ENCODE data around the gene CCND2. TPM values are rescaled to one million over a fixed set of nuclear protein-coding genes. Genes with fewer than 3 reads are reported as not detected.

The CCND2 gene
- polyA plus RNA-seq, 3 donors = 3.6 to 6.8 (median 3.9) TPM

GRCh38 chr12:4241592-4241991, 32.0 kb upstream of the CCND2 start:
- Histone ChIP-seq H2AFZ (ENCODE audit: insufficient read depth, low read depth, low read length, poor library complexity, severe bottlenecking) (no peak overlapping the region), H3K4me1 (ENCODE audit: control insufficient read depth in 1 of 2, insufficient read depth in 2 of 2, low read length in 2 of 2) (peaks cover 62 to 63% of the 10 kb centered on the region in 2 donors), H3K9me3 (replicated peaks in 1 of 2; ENCODE audit: control insufficient read depth in 1 of 2, insufficient read depth in 1 of 2, low read length in 2 of 2) (no peaks in the 10 kb centered on the region), H3K27ac (ENCODE audit: low read depth in 1 of 2, low read length in 2 of 2) (no peak overlapping the region), H3K4me2 (replicated peaks; ENCODE audit: extremely low read depth, low read length, poor library complexity, severe bottlenecking) (no peak overlapping the region), H3K36me3 (replicated peaks in 1 of 2; ENCODE audit: control insufficient read depth in 1 of 2, insufficient read depth in 2 of 2, low read length in 2 of 2) (no peaks in the 10 kb centered on the region), H3K4me3 (replicated peaks in 1 of 3; ENCODE audit: low read depth in 2 of 3, low read length in 3 of 3) (no peak overlapping the region), H4K20me1 (ENCODE audit: insufficient read depth, low read length) (no peaks in the 10 kb centered on the region), H3K27me3 (ENCODE audit: control insufficient read depth in 2 of 2, insufficient read depth in 2 of 2, low read length in 2 of 2) (peaks cover 0 to 4% of the 10 kb centered on the region in 2 donors), H3K79me2 (ENCODE audit: insufficient read depth, low read length) (no peaks in the 10 kb centered on the region), H3K9ac (ENCODE audit: insufficient read depth, low read length, poor library complexity, severe bottlenecking) (no peak overlapping the region)
- no peak for TF ChIP-seq CTCF (IDR thresholded peaks at IDR 0.05)
- H3K27me3 Mint-ChIP-seq (ENCODE audit: low read depth in 3 of 3) = peaks cover 9 to 20% (median 12%) of the 10 kb centered on the region in 3 donors
- peak; percentile 32 to 49 (median 33) for DNase-seq
- intact Hi-C loops (cut with micrococcal nuclease) = loop anchor here in 1 of 2 donors (5.0 kb wide), 1 partner anchor 39 kb away; no protein-coding TSS in a partner anchor
- peaks cover 68% of the 10 kb centered on the region for H3K4me1 Mint-ChIP-seq
- H3K27ac Mint-ChIP-seq = peak overlapping the region in 5 of 7 donors; percentile 8 to 86 (median 58)
- peaks cover 12 to 25% (median 20%) of the 10 kb centered on the region in 7 donors for H3K9me3 Mint-ChIP-seq
- 88% methylated on average over 1 of the region's 4 CpGs for WGBS (ENCODE audit: insufficient coverage)
- no peak overlapping the region for H3K4me3 Mint-ChIP-seq
- H3K36me3 Mint-ChIP-seq = peaks cover 6 to 27% of the 10 kb centered on the region in 2 donors

GRCh38 chr12:4242595-4242994, 31.0 kb upstream of the CCND2 start:
- H3K4me3 Mint-ChIP-seq = no peak overlapping the region
- DNase-seq = no peak
- no peak for TF ChIP-seq CTCF (IDR thresholded peaks at IDR 0.05)
- Histone ChIP-seq H3K4me1 (ENCODE audit: control insufficient read depth in 1 of 2, insufficient read depth in 2 of 2, low read length in 2 of 2) (peaks cover 63 to 64% of the 10 kb centered on the region in 2 donors), H3K36me3 (replicated peaks in 1 of 2; ENCODE audit: control insufficient read depth in 1 of 2, insufficient read depth in 2 of 2, low read length in 2 of 2) (no peaks in the 10 kb centered on the region), H3K9ac (ENCODE audit: insufficient read depth, low read length, poor library complexity, severe bottlenecking) (no peak overlapping the region), H4K20me1 (ENCODE audit: insufficient read depth, low read length) (no peaks in the 10 kb centered on the region), H2AFZ (ENCODE audit: insufficient read depth, low read depth, low read length, poor library complexity, severe bottlenecking) (peak overlapping the region; percentile 37), H3K9me3 (replicated peaks in 1 of 2; ENCODE audit: control insufficient read depth in 1 of 2, insufficient read depth in 1 of 2, low read length in 2 of 2) (no peaks in the 10 kb centered on the region), H3K27ac (ENCODE audit: low read depth in 1 of 2, low read length in 2 of 2) (no peak overlapping the region), H3K79me2 (ENCODE audit: insufficient read depth, low read length) (no peaks in the 10 kb centered on the region), H3K4me2 (replicated peaks; ENCODE audit: extremely low read depth, low read length, poor library complexity, severe bottlenecking) (no peak overlapping the region), H3K4me3 (replicated peaks in 1 of 3; ENCODE audit: low read depth in 2 of 3, low read length in 3 of 3) (no peak overlapping the region), H3K27me3 (ENCODE audit: control insufficient read depth in 2 of 2, insufficient read depth in 2 of 2, low read length in 2 of 2) (peaks cover 0 to 4% of the 10 kb centered on the region in 2 donors)
- H3K9me3 Mint-ChIP-seq = peaks cover 5 to 19% (median 14%) of the 10 kb centered on the region in 7 donors
- peaks cover 68% of the 10 kb centered on the region for H3K4me1 Mint-ChIP-seq
- peaks cover 8 to 20% (median 12%) of the 10 kb centered on the region in 3 donors for H3K27me3 Mint-ChIP-seq (ENCODE audit: low read depth in 3 of 3)
- peaks cover 0 to 25% of the 10 kb centered on the region in 2 donors for H3K36me3 Mint-ChIP-seq
- 37% methylated on average over 10 of the region's 10 CpGs for WGBS (ENCODE audit: insufficient coverage)
- H3K27ac Mint-ChIP-seq = peak overlapping the region in 6 of 7 donors; percentile 80 to 91 (median 84)
- intact Hi-C loops (cut with micrococcal nuclease) = loop anchor here in 1 of 2 donors (5.0 kb wide), 1 partner anchor 40 kb away; no protein-coding TSS in a partner anchor
